Measurements from ENCODE around the gene CKB.

CKB gene

DNA sequence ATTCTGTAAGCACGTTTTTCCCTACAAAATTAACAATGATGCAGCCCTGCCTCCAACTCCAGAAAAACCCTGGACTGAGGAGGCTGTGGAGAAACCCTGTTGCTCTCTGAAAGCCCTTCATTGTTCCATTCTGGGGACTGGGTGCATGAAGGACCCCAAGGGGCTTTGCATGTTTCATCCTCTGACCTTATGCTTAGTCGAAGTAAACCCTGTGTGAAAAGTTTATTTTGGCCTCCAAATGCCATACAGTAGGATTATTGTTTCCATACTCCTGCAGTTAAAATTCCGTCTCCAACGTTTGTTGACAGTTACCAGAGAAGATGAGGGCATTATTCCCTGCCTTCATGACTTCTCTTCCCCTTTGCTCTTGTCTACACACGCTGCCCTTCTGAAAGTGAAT lies 46.0 kb downstream of the CKB start:
- no peak for DNase-seq

DNA sequence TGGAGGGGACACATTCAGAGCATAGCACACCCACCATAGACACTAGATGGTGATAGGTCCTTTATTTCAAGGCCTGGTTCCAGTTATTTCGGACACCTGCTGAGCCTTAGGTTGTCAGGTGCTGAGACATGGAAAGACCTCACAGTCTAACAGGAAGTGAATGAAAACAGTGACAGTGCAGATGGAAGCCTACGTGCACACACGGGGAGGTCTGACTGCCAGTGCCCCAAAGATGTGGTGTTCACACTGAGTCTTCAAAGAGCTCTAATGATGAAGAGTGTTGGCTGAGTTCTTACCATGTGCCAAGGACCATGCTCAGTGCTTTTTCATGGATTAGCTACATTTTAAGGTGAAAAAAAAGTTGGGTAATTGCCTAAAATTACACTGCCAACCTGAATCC lies 46.6 kb downstream of the CKB start:
- no peak for DNase-seq

DNA sequence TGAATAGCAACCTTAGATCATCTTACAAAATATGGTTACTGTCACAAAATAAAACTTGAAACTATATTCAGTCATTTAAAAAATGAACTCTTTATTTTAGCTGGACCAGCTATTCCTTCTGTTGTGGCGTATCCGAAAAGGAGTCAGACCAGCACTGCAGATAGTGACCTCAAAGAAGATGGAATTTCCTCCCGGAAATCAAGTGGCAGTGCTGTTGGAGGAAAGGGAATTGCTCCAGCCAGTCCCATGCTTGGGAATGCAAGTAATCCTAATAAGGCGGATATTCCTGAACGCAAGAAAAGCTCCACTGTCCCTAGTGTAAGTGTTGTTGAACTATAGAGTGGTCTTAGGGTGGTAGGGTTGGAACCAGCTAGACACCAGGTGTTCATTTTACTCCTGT lies 47.7 kb downstream of the CKB start:
- no peak for DNase-seq

DNA sequence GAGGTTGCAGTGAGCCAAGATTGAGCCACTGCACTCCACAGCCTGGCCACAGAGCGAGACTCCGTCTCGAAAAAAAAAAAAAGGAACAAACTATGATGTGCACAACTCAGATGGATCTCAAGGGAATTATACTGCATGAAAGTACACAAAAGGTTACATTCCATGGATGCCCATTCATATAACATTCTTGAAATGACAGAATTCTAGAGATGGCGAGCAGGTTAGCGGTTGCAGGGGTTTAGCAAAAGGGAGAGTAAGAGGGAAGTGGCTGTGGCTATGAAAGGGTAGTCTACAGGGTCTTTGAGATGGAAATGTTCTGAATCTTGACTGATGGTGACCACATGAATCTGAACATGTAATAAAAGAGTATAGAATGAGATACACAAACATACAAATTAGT lies 49.7 kb downstream of the CKB start:
- DNase-seq, result no peak
